C1 segment of cervical spinal cord (tissue), 14 donors: Measurements from ENCODE around the gene NOXO1.

ENCODE experiments used
- DNase-seq, 14 donors: peaks; one replicate each; lab custom pipeline; 2025; lab: John Stamatoyannopoulos, UW

NOXO1 gene

DNA sequence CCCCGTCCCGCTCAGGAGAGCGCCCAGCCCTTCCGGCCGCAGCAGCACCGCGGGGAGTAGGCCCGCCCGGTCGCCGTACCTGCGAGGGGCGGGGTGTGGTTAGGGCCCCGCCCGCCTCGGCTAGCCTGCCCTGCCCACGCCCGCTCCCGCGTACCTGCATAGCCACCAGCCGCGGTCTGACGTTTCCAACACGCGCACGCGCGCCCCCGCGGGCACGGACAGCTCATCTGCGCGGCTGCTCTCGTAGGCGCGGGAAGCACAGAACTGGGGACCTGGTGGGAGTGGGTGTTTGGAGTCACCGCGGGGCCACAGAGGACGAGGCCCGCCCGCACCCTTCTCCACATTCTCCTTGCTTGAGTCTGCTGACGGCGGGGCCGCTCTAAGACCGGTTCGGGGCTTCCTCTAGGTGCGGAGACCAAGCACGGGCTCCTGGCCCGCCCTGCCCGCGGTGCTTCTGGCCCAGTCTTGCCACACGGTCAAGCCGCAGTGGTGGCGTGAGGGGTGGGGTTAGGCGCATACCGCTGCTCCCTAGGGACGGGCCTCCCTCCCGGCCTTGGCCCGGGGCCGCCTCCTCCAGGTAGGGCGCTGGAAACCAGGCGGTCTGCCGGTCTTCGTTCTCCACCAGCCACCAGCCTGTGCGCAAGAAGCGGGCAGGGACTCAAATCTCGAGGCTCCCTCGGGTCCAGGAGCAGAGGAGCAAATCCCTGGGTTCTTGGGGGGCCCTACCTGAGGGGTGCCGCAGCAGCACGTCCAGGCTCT, 1.8 kb downstream of the NOXO1 start:
- DNase-seq: peak in 1 of 14 donors; percentile 83

DNA sequence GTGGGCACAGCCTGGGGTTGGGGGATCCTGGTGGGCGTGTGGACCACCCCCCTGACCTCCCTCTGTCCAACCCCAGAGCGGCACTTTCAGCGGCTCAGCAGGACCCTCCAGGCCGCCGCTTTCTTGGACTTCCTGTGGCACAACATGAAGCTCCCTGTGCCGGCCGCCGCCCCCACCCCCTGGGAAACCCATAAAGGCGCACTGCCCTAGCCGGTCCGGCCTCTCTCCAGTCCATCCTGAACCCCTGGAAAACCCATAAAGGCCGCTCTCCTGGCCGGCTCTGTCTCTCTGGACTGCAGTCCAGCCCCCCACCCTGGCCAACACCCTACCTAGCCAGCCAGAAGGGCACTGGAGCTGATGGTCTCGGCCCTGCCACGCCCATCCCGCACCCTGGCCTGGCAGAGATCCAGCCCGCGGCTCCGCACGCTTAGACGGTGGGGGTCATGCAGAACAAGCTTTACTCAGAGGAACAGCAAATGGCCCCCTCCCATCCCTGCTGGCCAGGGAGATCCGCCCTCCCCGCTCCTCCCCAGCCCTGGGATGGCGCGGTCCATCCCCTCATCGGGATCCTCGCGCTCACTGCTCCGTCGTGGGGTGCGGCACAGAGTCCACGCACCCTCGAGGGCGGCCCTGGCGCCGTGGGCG, 2.7 kb downstream of the NOXO1 start:
- no peak for DNase-seq

GRCh38 chr16:1977875-1978268, 3.4 kb downstream of the NOXO1 start:
- no peak for DNase-seq

DNA sequence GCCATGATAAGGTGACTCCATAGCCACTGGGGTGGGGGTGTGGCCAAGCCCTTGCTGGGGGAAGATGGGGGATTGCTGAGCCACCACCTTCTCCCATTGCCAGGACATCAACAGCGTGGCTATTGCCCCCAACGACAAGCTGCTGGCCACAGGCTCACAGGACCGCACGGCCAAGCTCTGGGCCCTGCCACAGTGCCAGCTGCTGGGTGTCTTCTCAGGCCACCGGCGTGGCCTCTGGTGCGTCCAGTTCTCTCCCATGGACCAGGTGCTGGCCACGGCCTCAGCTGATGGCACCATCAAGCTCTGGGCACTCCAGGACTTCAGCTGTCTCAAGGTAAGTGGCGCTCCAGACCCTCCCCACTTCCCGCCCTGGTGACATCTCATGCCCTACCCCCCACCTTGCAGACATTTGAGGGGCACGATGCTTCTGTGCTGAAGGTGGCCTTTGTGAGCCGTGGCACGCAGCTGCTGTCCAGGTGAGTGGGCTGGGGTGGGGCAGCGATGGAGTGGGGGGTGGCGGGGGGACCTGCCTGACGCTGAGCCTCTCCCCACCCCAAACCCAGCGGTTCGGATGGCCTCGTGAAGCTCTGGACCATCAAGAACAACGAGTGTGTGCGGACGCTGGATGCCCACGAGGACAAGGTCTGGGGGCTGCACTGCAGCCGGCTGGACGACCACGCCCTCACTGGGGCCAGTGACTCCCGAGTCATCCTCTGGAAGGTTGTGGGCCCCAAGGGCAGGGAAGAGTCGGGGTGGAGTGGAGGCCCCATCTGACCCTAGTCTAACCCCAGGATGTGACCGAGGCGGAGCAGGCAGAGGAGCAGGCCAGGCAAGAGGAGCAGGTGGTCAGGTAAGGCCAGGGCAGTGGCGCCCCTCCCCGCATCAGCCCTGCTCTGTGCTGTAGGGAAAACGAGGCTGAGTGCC, 4.1 kb downstream of the NOXO1 start:
- DNase-seq: no peak

DNA sequence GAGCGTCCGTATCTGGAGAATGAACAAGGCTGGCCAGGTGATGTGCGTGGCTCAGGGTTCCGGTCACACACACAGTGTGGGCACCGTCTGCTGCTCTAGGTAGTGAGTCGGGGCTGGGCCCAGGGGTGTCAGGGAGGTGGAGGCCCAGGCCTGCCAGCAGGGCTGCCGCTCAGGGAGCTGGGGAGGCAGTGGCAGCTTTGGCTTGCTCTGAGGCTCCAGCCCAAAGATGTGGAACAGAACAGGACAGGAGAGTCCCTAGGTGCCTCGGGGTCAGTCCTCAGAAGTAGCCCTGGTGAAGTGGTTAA, 5.1 kb downstream of the NOXO1 start:
- DNase-seq: no peak

- DNase-seq: no peak
Observed at GRCh38 chr16:1975432-1976215, 5.6 kb downstream of the NOXO1 start.

- no peak for DNase-seq
Observed at GRCh38 chr16:1974157-1975070, 6.9 kb downstream of the NOXO1 start.

DNA sequence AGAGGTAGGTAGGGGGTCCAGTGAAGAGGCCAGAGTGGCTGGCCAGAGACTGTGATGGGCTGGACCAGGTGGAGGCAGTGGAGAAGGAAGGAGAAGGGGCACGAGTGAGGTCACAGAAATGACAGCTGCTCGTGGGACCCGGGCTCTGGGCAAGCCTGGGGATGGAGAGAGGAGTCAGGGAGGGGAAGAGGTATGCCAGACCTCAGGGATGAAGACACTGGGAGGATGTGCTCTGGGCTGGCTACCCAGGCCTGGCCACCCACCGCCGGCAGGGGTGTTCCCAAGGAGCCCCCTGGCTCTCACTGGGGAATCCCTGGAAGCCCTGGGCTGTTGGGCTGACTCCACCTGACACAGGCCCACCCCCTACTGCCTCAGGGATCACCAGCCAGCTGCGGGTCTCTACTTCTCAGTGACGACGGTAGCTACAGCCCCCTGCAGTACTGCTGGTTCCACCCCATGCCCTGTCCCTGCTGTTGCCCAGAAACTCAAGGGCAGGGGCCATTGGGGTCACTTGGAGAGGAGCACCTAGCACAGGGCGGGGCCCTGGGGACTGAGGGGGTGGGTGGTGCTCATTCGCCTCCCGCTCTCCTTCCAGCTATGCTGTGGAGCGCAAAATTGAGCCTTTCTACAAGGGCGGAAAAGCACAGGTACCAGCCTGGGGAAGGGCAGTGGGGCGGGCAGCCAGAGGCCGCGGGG, 7.7 kb downstream of the NOXO1 start:
- DNase-seq: no peak

DNA sequence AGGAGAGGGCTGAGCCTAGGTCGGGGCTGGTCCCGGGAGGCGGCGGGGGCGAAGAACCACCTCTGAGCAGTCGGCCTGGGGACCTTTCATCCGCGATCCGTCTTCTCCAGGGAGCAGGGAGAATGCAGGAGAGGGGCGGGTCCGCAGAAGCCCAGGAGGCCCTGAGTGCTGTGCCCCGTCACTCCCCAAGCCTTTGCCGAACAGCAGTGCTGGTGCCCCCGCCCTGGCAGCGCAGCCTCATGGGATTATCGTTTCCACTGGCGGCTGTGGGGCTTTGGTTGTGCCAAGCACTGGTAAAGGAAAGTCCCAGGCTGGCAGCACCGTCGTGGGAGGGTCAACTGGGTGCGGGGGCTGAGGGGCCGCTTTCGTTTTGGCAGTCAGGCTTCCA, 8.8 kb downstream of the NOXO1 start:
- no peak for DNase-seq

DNA sequence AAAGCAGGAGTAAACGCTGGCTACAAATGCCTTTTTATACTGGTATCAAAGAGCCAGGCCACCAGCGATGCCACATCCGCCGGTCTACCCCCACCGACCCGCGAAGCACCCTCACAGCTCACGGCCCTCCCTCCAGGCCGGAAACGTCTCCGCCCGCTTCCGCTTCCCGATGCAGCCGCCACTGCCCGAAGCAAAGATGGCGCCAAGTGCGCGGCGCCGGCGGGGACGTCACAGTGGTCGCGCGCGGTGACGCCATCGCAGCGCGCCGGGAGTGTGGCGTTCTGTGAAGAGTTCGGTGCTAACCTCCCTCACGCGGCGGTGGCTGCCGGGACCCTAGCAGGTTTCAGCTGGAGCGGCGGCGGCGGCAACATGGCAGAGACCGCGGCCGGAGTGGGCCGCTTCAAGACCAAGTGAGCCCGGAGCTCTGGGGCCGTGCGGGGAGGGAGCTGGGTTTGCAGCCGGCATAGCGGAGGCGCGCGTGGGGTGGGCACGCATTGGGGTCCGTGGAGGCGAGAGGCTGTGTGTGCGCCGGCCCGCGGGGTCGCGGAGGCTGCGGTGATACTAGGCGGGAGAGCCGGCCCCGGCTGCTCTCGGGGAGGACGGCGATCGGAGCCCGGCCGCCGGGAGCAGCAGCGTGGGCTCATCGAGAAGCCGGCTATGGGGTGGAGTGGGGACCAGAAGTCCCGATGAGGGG, 9.3 kb downstream of the NOXO1 start, which contains the start of gene TBL3:
Gene TBL3, plus strand, starts transcription at position 258 of the 694 bp plus-strand sequence. Its CDS starts 112 bp downstream, at position 370.
- DNase-seq: peak; percentile 52 to 95 (median 90)

DNA sequence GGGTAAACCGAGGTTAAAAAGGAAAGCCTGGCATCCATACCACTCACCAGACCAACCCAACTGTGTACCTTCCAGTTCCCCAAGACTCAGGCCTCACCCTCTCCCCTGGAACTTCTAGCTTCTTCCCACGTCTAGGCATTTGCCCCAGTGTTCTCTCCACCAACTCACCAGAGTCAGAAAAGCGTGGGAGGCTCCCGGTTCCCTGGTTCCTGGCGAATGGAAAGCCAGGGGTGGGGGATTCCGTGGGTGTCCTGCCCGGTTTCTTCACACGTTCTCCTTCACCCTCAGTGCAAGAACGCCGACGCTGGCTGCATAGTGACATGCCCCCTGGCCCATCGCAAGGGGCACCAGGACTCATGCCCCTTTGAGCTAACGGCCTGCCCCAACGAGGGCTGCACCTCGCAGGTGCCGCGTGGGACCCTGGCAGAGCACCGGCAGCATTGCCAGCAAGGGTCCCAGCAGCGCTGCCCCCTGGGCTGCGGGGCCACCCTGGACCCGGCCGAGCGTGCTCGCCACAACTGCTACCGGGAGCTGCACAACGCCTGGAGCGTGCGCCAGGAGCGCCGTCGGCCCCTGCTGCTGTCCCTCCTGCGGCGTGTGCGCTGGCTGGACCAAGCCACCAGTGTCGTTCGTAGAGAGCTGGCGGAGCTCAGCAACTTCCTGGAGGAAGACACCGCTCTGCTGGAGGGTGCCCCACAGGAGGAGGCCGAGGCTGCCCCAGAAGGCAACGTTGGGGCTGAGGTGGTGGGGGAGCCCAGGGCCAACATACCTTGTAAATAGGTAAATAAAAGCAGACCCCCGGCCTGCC, 12.9 kb downstream of the NOXO1 start:
- no peak for DNase-seq

GRCh38 chr16:1966460-1966859, 14.8 kb downstream of the NOXO1 start, which contains the start of gene RNF151:
TSS of gene RNF151 (plus strand) at chr16:1966856. CDS start at chr16:1966882, 26 bp downstream.
- no peak for DNase-seq

GRCh38 chr16:1965396-1966001, 15.8 kb downstream of the NOXO1 start:
- DNase-seq: peak in 1 of 14 donors; percentile 53

DNA sequence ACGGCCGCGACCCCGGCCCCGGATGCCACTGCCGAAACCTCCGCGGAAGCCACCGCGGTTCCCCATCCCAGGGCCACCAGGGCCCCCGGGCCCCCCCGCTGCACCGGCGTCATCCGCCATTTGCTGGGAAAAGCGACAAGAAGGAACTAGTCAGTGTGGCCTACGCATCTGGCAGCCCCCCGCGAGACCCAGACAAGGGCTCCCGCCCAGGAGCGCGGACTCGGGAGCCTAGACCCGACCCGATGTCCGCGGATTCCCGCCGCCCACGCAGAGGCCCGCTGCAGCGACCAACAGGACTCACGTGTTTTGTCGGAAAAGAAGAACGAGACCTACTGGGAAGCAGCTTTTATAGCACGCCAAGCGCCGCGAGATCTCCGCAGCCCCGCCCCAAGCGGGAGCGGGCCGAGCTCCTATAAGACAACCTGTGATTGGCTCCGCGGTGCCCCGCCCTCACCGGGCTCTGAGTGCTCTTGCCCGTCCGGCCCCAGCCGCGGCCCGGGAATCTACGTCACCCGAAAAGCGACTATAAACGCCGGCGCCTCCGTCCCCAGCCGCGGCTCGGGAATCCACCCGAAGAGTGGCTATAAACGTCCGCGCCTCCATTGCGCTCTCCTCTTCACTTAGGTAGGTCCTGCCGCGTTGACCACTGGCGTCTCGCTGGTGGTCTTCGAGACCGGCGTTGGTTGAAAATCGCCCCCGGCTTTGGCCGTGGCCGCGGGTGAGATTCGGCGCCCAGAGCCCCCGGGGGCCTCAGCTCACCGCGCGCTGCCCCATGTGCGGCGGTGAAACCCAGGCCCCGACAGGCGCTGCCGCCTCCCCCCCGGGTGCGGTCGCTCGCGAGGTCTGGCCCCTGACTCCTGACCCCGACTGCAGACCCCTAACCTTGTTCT, 16.5 kb downstream of the NOXO1 start, which contains the start of gene RPS2:
Gene RPS2, minus strand, starts transcription at position 321 of the 890 bp plus-strand sequence. Its CDS starts 201 bp downstream, at position 120.
- peak; percentile 79 to 99 (median 94) for DNase-seq

DNA sequence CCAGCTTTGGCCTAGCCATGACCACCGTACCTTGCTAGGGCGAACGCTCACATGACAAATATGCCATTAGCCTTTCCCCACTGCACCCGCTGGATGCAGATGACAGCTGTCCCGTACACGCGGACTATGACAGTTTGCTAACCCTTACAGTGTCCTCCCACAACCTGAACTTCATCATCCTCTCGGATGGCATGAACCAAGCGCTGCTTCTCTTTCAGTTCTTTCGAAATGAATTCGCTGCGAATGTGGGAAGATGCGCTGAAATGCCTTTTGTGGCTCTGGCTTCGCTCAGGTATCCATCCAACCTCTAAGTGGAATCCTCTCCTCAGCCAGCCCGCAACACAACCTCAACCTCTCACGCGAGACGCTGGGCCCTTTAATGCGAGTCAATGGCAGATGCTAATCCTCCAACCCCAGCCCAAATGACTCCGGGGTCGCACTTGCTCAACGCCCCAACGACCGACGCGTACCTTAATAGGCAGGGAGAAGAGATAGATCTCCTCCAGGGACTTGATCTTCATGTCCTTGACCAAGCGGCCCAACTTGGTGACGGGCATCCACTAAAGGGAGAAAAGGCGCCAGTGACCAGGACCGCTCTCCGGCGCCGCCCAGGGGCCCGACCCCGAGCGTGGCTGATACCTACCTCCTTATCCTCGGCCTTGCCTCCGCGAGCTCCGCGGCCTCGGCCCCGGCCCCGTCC, 17.3 kb downstream of the NOXO1 start:
- DNase-seq: peak in 3 of 14 donors; percentile 55 to 65 (median 56)
